Liver (tissue), 9 donors: ENCODE measurements around the gene RHBDD3. TPM values are rescaled to one million over a fixed set of nuclear protein-coding genes. Genes with fewer than 3 reads are reported as not detected.

ENCODE experiments used
- DNase-seq: peaks from one replicate; pipeline ENCODE4 v3.0.0-alpha.2; 2017; ENCODE audit warnings: low spot score
- H3K27ac ChIP-seq, 2 donors: one replicate each; pipeline ENCODE4 v1.7.0; 2013; ENCODE audit warnings: inconsistent platforms in 2 of 2, low read length in 2 of 2, control low read depth in 1 of 2, low read depth in 1 of 2, mild to moderate bottlenecking in 1 of 2
- H3K27me3 ChIP-seq, 4 donors: one replicate each; pipeline versions ENCODE4 v1.6.1 to v1.7.0; 2013; ENCODE audit warnings: low read length in 3 of 4, inconsistent platforms in 1 of 4, mild to moderate bottlenecking in 1 of 4, moderate library complexity in 1 of 4; ENCODE audit not compliant: control insufficient read depth in 4 of 4, insufficient read depth in 4 of 4
- H3K36me3 ChIP-seq, 4 donors: one replicate each; pipeline versions ENCODE4 v1.6.1 to v1.7.0; 2013; ENCODE audit warnings: low read length in 3 of 4, mild to moderate bottlenecking in 3 of 4, low read depth in 1 of 4, moderate library complexity in 1 of 4; ENCODE audit not compliant: control insufficient read depth in 4 of 4, insufficient read depth in 3 of 4
- H3K4me1 ChIP-seq, 4 donors: one replicate each; pipeline versions ENCODE4 v1.6.1 to v1.7.0; 2013; ENCODE audit warnings: low read length in 3 of 4, mild to moderate bottlenecking in 3 of 4, moderate library complexity in 1 of 4; ENCODE audit not compliant: control insufficient read depth in 4 of 4, insufficient read depth in 4 of 4
- H3K4me3 ChIP-seq, 3 donors: one replicate each; pipeline versions ENCODE4 v1.6.1 to v1.7.0; 2013; ENCODE audit warnings: low read length in 3 of 3, control low read depth in 1 of 3, low read depth in 1 of 3, mild to moderate bottlenecking in 1 of 3
- H3K9ac ChIP-seq, 2 donors: one replicate each; pipeline ENCODE4 v1.7.0; 2013; ENCODE audit warnings: low read length in 2 of 2, mild to moderate bottlenecking in 2 of 2, moderate library complexity in 2 of 2, control low read depth in 1 of 2, low read depth in 1 of 2
- H3K9me3 ChIP-seq, 4 donors: one replicate each; pipeline versions ENCODE4 v1.6.1 to v1.7.0; 2013; ENCODE audit warnings: low read length in 3 of 4; ENCODE audit not compliant: control insufficient read depth in 4 of 4
- EGR1 ChIP-seq, 2 donors: IDR thresholded peaks; 2 replicates each; pipeline ENCODE4 v1.6.1; 2016 to 2018; ENCODE audit warnings: antibody characterized with exemption in 2 of 2, low read depth in 2 of 2
- FOXA1 ChIP-seq: IDR thresholded peaks from 2 replicates; pipeline ENCODE4 v1.6.1; 2016; ENCODE audit warnings: antibody characterized with exemption
- FOXA2 ChIP-seq: IDR thresholded peaks from 2 replicates; pipeline ENCODE4 v1.6.1; 2016; ENCODE audit warnings: antibody characterized with exemption
- GABPA ChIP-seq, 2 donors: IDR thresholded peaks in 1 of 2; conservative IDR thresholded peaks in 1 of 2; 2 replicates each; pipeline ENCODE4 v1.6.1; 2016; ENCODE audit warnings: antibody characterized with exemption in 2 of 2, mild to moderate bottlenecking in 1 of 2, moderate library complexity in 1 of 2
- HNF4A ChIP-seq, 2 donors: conservative IDR thresholded peaks; 2 replicates each; pipeline ENCODE4 v1.6.1; 2016; ENCODE audit warnings: antibody characterized with exemption in 2 of 2, mild to moderate bottlenecking in 2 of 2
- HNF4G ChIP-seq: IDR thresholded peaks from 2 replicates; pipeline ENCODE4 v1.6.1; 2016; ENCODE audit warnings: antibody characterized with exemption
- JUND ChIP-seq, 2 donors: IDR thresholded peaks; 2 replicates each; pipeline ENCODE4 v1.6.1; 2016; ENCODE audit warnings: antibody characterized with exemption in 2 of 2
- MAX ChIP-seq: IDR thresholded peaks from 2 replicates; pipeline ENCODE4 v1.6.1; 2016; ENCODE audit warnings: antibody characterized with exemption
- NR2F2 ChIP-seq: IDR thresholded peaks from 2 replicates; pipeline ENCODE4 v1.6.1; 2016; ENCODE audit warnings: antibody characterized with exemption
- RAD21 ChIP-seq, 2 donors: IDR thresholded peaks; 2 replicates each; pipeline ENCODE4 v1.6.1; 2016; ENCODE audit warnings: antibody characterized with exemption in 2 of 2, mild to moderate bottlenecking in 2 of 2
- RXRA ChIP-seq, 2 donors: IDR thresholded peaks; 2 replicates each; pipeline ENCODE4 v1.6.1; 2017 to 2018; ENCODE audit warnings: antibody characterized with exemption in 2 of 2, mild to moderate bottlenecking in 1 of 2
- SP1 ChIP-seq: IDR thresholded peaks from 2 replicates; pipeline ENCODE4 v1.6.1; 2018; ENCODE audit warnings: antibody characterized with exemption, mild to moderate bottlenecking
- TAF1 ChIP-seq: conservative IDR thresholded peaks from 2 replicates; pipeline ENCODE4 v1.6.1; 2016; ENCODE audit warnings: antibody characterized with exemption, mild to moderate bottlenecking
- YY1 ChIP-seq: IDR thresholded peaks from 2 replicates; pipeline ENCODE4 v1.6.1; 2016; ENCODE audit warnings: antibody characterized with exemption, mild to moderate bottlenecking
- ZBTB33 ChIP-seq: IDR thresholded peaks from 2 replicates; pipeline ENCODE4 v1.6.1; 2016; ENCODE audit warnings: antibody characterized with exemption
- whole genome bisulfite sequencing: extraction: QIAGEN DNeasy Blood & Tissue Kit; methylation state at CpG from one replicate; pipeline ENCODE4 v1.1.7; 2013; 5-methylcytosine and 5-hydroxymethylcytosine counted together
- polyA plus RNA-seq, 2 donors: library from polyadenylated mRNA; stranded (reverse) in 1 of 2; unstranded in 1 of 2; fragments of 200-250 nt in 1 of 2; fragments of >200 nt in 1 of 2; fragmentation: Nextera tagmentation in 1 of 2; extraction: Ambion mirVana in 1 of 2; gene quantifications; one replicate each; pipeline versions ENCODE4 v1.2.1 to v1.2.3, GENCODE V29; 2013 to 2015
- total RNA-seq, 2 donors: library from RNA; depleted of rRNA; stranded (reverse); fragments of >200 nt; gene quantifications; one replicate each; pipeline ENCODE4 v1.2.3, GENCODE V29; 2014
- TF ChIP-seq, protein P1 (sequence below): IDR thresholded peaks from 2 replicates; pipeline ENCODE4 v1.6.1; 2016; ENCODE audit warnings: antibody characterized with exemption
- donor health status: healthy.
- donor health status: healthy.
- donor health status: healthy.
- donor health status: healthy.
- donor health status: healthy.

The RHBDD3 gene
- total and polyA plus RNA-seq, 4 donors, result 14.3 to 26.5 (median 18.3) TPM

GRCh38 chr22:29216873-29217666 is 50.7 kb downstream of the RHBDD3 start (continued):
- TF ChIP-seq ZBTB33 (no peak), YY1 (no peak)
- TF ChIP-seq, protein P1, sequence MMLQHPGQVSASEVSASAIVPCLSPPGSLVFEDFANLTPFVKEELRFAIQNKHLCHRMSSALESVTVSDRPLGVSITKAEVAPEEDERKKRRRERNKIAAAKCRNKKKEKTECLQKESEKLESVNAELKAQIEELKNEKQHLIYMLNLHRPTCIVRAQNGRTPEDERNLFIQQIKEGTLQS, result no peak

- DNase-seq, result no peak
- H3K36me3 ChIP-seq, result no peaks in the 10 kb centered on the region
- no peaks in the 10 kb centered on the region for H3K27me3 ChIP-seq
- no peak overlapping the region for H3K4me3 ChIP-seq
- TF ChIP-seq MAX, result no peak
- no peak for TF ChIP-seq JUND (IDR thresholded peaks at IDR 0.05)
- no peak for TF ChIP-seq NR2F2
- TF ChIP-seq YY1, result no peak
- TF ChIP-seq EGR1 (IDR thresholded peaks at IDR 0.05; ENCODE audit: low read depth in 2 of 2), result no peak
- TF ChIP-seq SP1, result no peak
- no peak for TF ChIP-seq TAF1
- H3K9me3 ChIP-seq, result no peaks in the 10 kb centered on the region
- no peak overlapping the region for H3K27ac ChIP-seq
- WGBS, result 87% methylated on average over 14 of the region's 14 CpGs
- peaks cover 0 to 27% (median 19%) of the 10 kb centered on the region in 4 donors for H3K4me1 ChIP-seq
- H3K9ac ChIP-seq, result no peak overlapping the region
Measured at GRCh38 chr22:29216011-29216872, 51.5 kb downstream of the RHBDD3 start.

DNA sequence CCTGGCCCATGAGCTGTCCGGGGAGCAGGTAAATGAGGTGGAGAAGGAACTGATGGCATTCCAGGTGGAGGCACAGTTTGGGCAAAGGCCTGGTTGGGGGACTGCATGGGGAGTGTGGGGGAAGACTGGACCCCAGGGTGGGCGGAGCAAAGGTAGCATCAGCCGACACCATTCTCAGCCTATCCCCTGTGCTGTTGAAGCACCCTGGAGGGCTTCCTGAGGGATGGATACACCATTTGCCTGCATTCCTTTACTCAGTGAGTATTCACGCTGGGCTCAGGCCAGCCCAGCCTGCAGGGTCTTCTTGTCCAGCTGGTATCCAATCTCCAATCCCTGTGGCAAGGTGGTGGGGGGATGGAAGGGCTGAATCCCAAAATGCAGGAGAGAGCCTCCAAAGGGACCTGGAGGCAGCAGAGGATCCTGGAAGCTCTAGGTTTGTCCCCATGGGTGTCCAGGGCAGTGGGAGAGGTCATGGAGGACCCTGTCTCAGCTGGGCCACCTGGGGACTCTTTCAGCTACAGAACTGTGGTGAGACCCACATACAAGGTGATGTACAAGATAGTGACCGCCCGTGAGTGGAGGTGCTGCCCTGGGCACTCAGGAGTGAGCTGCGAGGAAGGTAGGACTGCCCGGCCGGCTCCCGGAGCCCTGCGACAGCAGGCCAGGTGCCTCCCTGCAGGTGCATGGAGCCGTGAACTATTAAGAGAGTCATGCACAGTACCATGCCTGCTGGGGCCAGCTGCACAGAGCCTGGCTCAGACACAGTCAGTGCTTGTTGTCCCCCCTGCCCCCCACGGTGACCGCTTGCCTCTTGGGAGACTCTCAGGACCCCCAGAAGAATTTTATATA is 52.5 kb downstream of the RHBDD3 start:
- Histone ChIP-seq H3K4me1 (peaks cover 0 to 19% (median 13%) of the 10 kb centered on the region in 4 donors), H3K4me3 (no peak overlapping the region)

GRCh38 chr22:29214232-29214631 is 53.5 kb downstream of the RHBDD3 start:
- no peak for DNase-seq
- no peak overlapping the region for H3K9ac ChIP-seq
- 96% methylated on average over 6 of the region's 6 CpGs for WGBS
- H3K4me3 ChIP-seq, result no peak overlapping the region
- no peak overlapping the region for H3K27ac ChIP-seq
- no peaks in the 10 kb centered on the region for H3K9me3 ChIP-seq
- no peaks in the 10 kb centered on the region for H3K36me3 ChIP-seq
- no peaks in the 10 kb centered on the region for H3K27me3 ChIP-seq
- H3K4me1 ChIP-seq, result peaks cover 0 to 15% (median 9%) of the 10 kb centered on the region in 4 donors
- TF ChIP-seq ZBTB33 (no peak), GABPA (IDR thresholded peaks at IDR 0.05 in 1 of 2, conservative IDR thresholded peaks at IDR 0.05 in 1 of 2) (no peak), HNF4G (no peak), RAD21 (IDR thresholded peaks at IDR 0.05) (no peak), HNF4A (conservative IDR thresholded peaks at IDR 0.05) (no peak), FOXA2 (no peak), FOXA1 (no peak), JUND (IDR thresholded peaks at IDR 0.05) (no peak), RXRA (IDR thresholded peaks at IDR 0.05) (no peak), NR2F2 (no peak), SP1 (no peak), YY1 (no peak)
- TF ChIP-seq, protein P1, result no peak

More for the DNA sequence above, 52.5 kb downstream of the RHBDD3 start:
- Histone ChIP-seq H3K27ac (no peak overlapping the region), H3K36me3 (no peaks in the 10 kb centered on the region), H3K9ac (no peak overlapping the region), H3K27me3 (no peaks in the 10 kb centered on the region), H3K9me3 (no peaks in the 10 kb centered on the region)
- 96% methylated on average over 14 of the region's 14 CpGs for WGBS
- no peak for TF ChIP-seq NR2F2
- no peak for DNase-seq
